Measurements from ENCODE around the gene SMIM13.

DNA sequence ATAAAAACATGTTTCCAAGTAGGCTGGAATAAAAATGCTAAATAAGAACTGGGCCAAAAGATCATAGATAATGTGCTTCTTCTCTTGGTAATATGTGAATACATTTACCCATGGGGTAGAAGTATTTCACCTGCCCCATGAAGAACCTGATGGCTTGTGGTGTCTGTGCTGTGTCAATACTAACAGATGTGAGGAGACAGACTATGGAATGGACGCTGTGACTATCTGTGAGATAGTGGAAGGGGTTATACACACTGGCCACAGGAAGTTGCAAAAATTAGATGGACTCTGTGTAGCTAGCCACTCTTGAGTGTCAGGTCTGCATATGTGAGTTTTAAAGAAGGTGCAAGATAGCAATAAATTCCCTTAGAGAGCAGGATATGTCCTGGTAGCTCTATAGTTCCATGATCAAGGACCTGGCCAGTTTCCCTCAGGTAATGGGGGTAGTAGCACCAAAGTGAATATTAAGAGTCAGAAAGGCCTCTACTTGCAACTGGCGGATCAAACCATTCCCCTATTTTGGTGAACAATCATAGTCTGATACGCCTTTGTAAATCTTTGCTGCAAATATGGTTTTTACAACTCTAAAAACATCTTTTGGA, 90.2 kb downstream of the SMIM13 start:
- TF ChIP-seq POLR2AphosphoS5 (IDR thresholded peaks at IDR 0.05; ENCODE audit: low read depth, low read length) (no peak), SIN3A (IDR thresholded peaks at IDR 0.05; ENCODE audit: borderline replicate concordance, insufficient read depth, low read length) (no peak)
